PC-9 (cell line): Measurements from ENCODE around the gene LMOD1.

Source experiments
- CTCF ChIP-seq: fragments of 200-600 bp; sonication (generic); conservative IDR thresholded peaks from 2 replicates; pipeline ENCODE4 v1.6.1; 2017; ENCODE audit warnings: mixed run types, antibody characterized with exemption, mild to moderate bottlenecking, moderate library complexity
- EZH2 ChIP-seq: fragments of 200-600 bp; sonication (generic); IDR thresholded peaks from 2 replicates; pipeline ENCODE4 v1.8.0; 2017; ENCODE audit warnings: antibody characterized with exemption, low read depth

GRCh38 chr1:201912832-201913231 is 33.5 kb downstream of the LMOD1 start:
- TF ChIP-seq CTCF: no peak
- TF ChIP-seq EZH2: no peak
